ENCODE data around the gene CERKL.

The CERKL gene

GRCh38 chr2:181670632-181671031, 13.7 kb upstream of the CERKL start:
- H3K9ac ChIP-seq (ENCODE audit: low read depth, low read length, poor library complexity, severe bottlenecking) = no peak overlapping the region
- no peaks in the 10 kb centered on the region for H3K4me1 ChIP-seq (ENCODE audit: insufficient read depth, low read length, poor library complexity, severe bottlenecking)
- TF ChIP-seq CTCF (conservative IDR thresholded peaks at IDR 0.05; ENCODE audit: low read length) = no peak
- no peak for TF ChIP-seq EZH2phosphoT487 (IDR thresholded peaks at IDR 0.05; ENCODE audit: borderline replicate concordance)
- H3K9me3 ChIP-seq (ENCODE audit: insufficient read depth, low read depth, low read length) = no peaks in the 10 kb centered on the region
- no peaks in the 10 kb centered on the region for H4K20me1 ChIP-seq (ENCODE audit: insufficient read depth, low read length, poor library complexity, severe bottlenecking)
- no peaks in the 10 kb centered on the region for H3K36me3 ChIP-seq (ENCODE audit: insufficient read depth, low read length)
- H3K27me3 ChIP-seq (ENCODE audit: insufficient read depth, low read length, poor library complexity, severe bottlenecking) = no peaks in the 10 kb centered on the region
- no peaks in the 10 kb centered on the region for H3K79me2 ChIP-seq (ENCODE audit: insufficient read depth, low read length)
- no peak overlapping the region for H2AFZ ChIP-seq (ENCODE audit: low read length)
- H3F3A ChIP-seq (ENCODE audit: low read depth) = no peaks in the 10 kb centered on the region
- no peak overlapping the region for H3K4me3 ChIP-seq (ENCODE audit: low read length, poor library complexity, severe bottlenecking)
- no peaks in the 10 kb centered on the region for H3K9me2 ChIP-seq (replicated peaks; ENCODE audit: low read depth, low read length)
- no peak overlapping the region for H3K4me2 ChIP-seq (ENCODE audit: low read depth, low read length, poor library complexity, severe bottlenecking)

- Histone ChIP-seq H3K9me2 (replicated peaks; ENCODE audit: low read depth, low read length) (no peaks in the 10 kb centered on the region), H3K27me3 (ENCODE audit: insufficient read depth, low read length, poor library complexity, severe bottlenecking) (no peaks in the 10 kb centered on the region), H3F3A (ENCODE audit: low read depth) (no peaks in the 10 kb centered on the region), H3K9ac (ENCODE audit: low read depth, low read length, poor library complexity, severe bottlenecking) (no peak overlapping the region), H3K4me1 (ENCODE audit: insufficient read depth, low read length, poor library complexity, severe bottlenecking) (no peaks in the 10 kb centered on the region), H2AFZ (ENCODE audit: low read length) (no peak overlapping the region), H3K9me3 (ENCODE audit: insufficient read depth, low read depth, low read length) (no peaks in the 10 kb centered on the region), H3K4me3 (ENCODE audit: low read length, poor library complexity, severe bottlenecking) (no peak overlapping the region), H3K4me2 (ENCODE audit: low read depth, low read length, poor library complexity, severe bottlenecking) (no peak overlapping the region), H4K20me1 (ENCODE audit: insufficient read depth, low read length, poor library complexity, severe bottlenecking) (no peaks in the 10 kb centered on the region), H3K36me3 (ENCODE audit: insufficient read depth, low read length) (no peaks in the 10 kb centered on the region), H3K79me2 (ENCODE audit: insufficient read depth, low read length) (no peaks in the 10 kb centered on the region)
- TF ChIP-seq CTCF (conservative IDR thresholded peaks at IDR 0.05; ENCODE audit: low read length) = no peak
- TF ChIP-seq EZH2phosphoT487 (IDR thresholded peaks at IDR 0.05; ENCODE audit: borderline replicate concordance) = no peak
Observed at GRCh38 chr2:181667234-181667633, 10.3 kb upstream of the CERKL start.

- no peaks in the 10 kb centered on the region for H3K9me3 ChIP-seq (ENCODE audit: insufficient read depth, low read depth, low read length)
- no peaks in the 10 kb centered on the region for H3F3A ChIP-seq (ENCODE audit: low read depth)
- no peak overlapping the region for H3K4me3 ChIP-seq (ENCODE audit: low read length, poor library complexity, severe bottlenecking)
- no peak overlapping the region for H3K9ac ChIP-seq (ENCODE audit: low read depth, low read length, poor library complexity, severe bottlenecking)
- no peaks in the 10 kb centered on the region for H3K79me2 ChIP-seq (ENCODE audit: insufficient read depth, low read length)
- H2AFZ ChIP-seq (ENCODE audit: low read length) = no peak overlapping the region
- no peaks in the 10 kb centered on the region for H3K4me1 ChIP-seq (ENCODE audit: insufficient read depth, low read length, poor library complexity, severe bottlenecking)
- H3K36me3 ChIP-seq (ENCODE audit: insufficient read depth, low read length) = no peaks in the 10 kb centered on the region
- H3K4me2 ChIP-seq (ENCODE audit: low read depth, low read length, poor library complexity, severe bottlenecking) = no peak overlapping the region
- TF ChIP-seq CTCF (conservative IDR thresholded peaks at IDR 0.05; ENCODE audit: low read length) = no peak
- TF ChIP-seq EZH2phosphoT487 (IDR thresholded peaks at IDR 0.05; ENCODE audit: borderline replicate concordance) = no peak
- no peaks in the 10 kb centered on the region for H3K27me3 ChIP-seq (ENCODE audit: insufficient read depth, low read length, poor library complexity, severe bottlenecking)
- H3K9me2 ChIP-seq (replicated peaks; ENCODE audit: low read depth, low read length) = no peaks in the 10 kb centered on the region
- H4K20me1 ChIP-seq (ENCODE audit: insufficient read depth, low read length, poor library complexity, severe bottlenecking) = no peaks in the 10 kb centered on the region
Observed at GRCh38 chr2:181662287-181662686, 5.4 kb upstream of the CERKL start.

Measured in Loucy (cell line).